GM19328 (cell line): ENCODE data around the gene CLDN14.

Source experiments
- ATAC-seq: cut with Tn5 transposase; IDR thresholded peaks from one replicate; pipeline ENCODE4 v1.9.1; 2021; ENCODE audit warnings: mild to moderate bottlenecking, moderate library complexity; ENCODE audit not compliant: unreplicated experiment

Gene CLDN14

GRCh38 chr21:36473203-36473602 lies 6.7 kb downstream of the CLDN14 start:
- ATAC-seq: no peak

GRCh38 chr21:36472377-36472776 lies 7.5 kb downstream of the CLDN14 start:
- ATAC-seq: no peak

GRCh38 chr21:36471254-36471723 lies 8.6 kb downstream of the CLDN14 start:
- ATAC-seq: no peak

- ATAC-seq: no peak
Observed at GRCh38 chr21:36470294-36470693, 9.6 kb downstream of the CLDN14 start.

- ATAC-seq: no peak
Observed at GRCh38 chr21:36466061-36466511, 13.8 kb downstream of the CLDN14 start.

DNA sequence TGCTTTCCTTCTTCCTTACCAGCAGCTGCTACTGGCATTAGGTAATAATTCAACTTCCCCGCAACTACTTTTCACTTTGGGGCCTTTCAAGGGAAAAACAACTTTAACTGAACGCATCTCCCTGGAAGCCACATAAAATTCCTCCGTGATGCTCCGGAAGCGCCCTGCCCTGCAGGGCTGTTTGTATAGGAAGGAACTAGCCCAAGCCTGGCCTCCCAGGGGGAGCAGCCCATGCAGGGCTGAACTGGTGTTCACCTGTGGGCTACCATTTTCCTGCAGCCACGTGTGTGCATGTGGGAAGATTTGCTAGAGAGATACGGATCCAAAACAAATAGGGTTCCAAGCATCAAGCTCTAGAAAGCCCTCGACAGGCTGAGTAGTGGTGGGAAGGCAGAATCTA lies 14.4 kb downstream of the CLDN14 start:
- ATAC-seq: no peak

DNA sequence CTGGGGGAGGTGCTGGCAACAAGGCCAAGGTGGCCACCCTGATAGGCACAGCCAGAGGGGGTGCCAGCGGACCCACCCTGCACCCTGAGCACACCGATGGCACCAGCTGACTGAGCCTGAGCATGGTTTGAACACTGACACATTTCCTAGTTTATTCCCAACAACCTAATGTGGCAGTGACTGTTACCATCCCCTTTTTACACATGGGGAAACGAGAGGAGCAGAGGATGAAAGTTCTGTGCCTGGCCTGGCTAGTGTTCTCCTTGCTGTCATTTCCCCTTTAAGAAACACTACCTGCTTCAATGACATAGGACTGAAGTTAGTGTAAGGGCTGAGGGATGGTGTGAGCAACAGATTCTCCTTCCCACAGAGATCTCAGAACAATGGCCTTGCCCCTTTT lies 15.3 kb downstream of the CLDN14 start:
- ATAC-seq: no peak

GRCh38 chr21:36463991-36464390 lies 15.9 kb downstream of the CLDN14 start:
- ATAC-seq: no peak

DNA sequence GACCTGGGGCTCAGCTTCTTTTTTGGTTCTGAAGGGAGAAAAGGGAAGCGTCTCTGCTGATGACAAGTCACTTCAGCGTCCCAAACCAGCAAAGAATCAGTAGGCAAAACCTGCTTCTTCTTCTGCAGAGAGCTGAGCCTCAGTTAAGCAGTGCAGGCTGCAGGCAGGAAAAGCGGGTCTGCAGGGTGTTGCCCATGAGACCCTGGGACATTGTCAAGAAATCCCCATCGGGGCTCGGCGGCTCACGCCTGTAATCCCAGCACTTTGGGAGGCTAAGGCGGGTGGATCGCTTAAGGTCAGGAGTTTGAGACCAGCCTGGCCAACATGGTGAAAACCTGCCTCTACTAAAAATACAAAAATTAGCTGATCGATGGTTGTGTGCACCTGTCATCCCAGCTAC lies 16.7 kb downstream of the CLDN14 start:
- no peak for ATAC-seq

DNA sequence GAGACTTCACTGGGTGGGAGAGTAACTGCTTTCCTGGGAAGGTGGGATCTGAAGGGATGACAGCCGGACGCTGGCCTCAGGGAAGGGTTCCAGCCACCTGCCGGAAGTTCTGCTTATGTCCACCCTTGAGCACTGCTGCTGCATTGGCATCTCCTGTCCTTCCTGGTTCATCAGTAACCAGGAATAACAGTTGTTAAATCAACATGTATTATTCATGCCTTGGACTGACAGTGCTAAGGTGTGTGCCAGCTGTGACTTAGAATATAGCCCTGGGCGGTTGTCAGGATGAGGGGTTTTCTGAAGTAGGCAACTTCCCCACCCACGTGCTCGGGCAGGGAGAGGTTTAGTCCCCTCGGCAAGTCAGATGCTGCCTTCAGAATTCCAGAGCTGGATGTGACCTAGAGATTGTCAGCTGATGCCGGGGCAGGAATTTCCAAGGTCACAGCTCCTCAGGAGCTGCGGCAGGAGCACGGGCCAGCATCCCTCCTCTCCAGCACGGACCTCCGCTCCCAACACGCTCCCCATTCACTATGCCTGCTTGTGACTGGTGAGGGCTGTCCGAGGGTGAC lies 17.9 kb downstream of the CLDN14 start:
- no peak for ATAC-seq

DNA sequence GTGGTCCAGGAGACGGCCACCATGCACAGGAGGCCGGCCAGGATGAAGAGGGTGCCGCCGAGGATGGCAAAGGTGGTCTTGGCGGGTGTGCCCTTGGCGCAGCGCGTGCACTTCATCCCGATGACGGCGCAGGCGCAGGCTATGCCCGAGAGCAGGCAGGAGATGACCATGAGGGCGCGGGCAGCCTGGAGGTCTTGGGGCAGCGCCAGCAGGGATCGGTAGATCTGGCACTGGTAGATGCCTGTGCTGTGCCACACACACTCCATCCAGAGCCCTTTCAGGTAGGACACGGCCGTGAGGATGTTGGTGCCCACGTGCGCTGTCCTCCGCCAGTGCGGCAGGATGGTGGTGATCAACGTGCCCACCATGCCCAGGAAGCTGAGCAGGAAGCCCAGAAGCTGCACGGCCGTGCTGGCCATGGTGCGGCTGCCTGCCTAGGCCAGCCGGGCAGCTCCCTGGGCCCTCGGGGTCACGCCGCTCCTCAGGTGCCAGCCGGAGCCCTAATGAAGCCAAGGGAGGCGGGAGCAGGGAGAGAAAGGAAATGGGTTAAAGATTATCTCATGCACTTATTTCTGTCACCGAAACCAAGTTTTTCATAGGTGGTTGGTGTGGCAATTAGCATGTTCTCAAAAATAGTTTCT lies 18.5 kb downstream of the CLDN14 start:
- no peak for ATAC-seq

DNA sequence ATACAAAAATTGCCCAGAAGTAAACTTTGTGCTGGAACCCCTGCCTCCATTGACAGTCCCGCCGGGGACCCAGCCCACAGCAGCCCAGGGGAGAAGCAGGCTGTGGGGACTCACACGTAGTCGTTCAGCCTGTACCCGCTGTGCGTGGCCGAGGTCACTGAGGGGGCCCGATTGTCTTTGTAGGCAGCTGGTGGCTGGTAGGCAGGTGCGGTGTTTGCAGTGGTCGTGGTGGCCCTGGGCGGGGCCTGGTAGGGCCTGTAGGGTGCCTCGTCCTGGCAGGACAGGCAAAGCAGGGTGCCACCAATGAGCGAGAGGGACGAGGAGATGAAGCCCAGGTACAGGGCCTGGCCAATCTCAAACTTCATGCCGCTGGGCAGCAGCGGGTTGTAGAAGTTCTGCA lies 19.1 kb downstream of the CLDN14 start:
- ATAC-seq: no peak

DNA sequence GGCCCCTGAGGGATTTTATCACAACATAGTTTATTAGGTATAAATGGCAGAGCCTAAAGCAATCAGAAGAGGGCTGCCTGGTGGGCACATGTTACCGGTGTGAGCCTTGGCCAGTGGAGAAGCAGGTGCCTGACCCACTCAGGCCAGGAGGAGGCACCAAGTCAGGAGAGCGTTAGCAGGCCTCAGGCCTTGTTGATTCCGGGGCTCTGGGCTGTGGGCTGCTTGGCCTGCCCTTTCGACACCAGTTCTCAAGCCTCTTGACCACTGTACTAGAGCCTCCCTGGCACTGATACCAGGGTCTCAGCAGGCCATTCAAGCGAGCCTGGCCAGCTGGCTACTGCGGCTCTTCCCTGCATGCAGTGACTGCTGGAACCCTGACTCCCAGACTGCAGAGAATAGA lies 20.8 kb downstream of the CLDN14 start:
- no peak for ATAC-seq

GRCh38 chr21:36456729-36457414 lies 23.1 kb downstream of the CLDN14 start:
- no peak for ATAC-seq

DNA sequence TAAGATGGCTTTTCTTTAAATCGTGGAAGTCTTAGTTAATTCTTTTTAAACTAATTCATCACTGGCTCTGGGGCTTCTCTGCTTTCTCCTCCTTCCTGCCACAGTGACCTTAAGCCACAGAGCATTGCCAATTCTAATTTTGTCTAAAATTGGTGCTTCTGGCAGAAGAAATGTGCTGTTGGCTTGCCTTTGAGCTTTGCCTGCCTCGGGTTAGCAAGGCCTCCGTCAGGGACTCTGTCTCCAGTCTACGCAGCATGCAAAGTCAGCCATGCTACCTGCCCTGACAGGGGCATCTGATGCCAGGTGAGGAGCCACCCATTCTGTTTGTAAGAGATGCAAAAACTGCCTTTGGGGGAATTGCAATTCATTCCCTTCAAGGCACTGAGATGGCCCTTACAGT lies 25.2 kb downstream of the CLDN14 start:
- ATAC-seq: no peak

DNA sequence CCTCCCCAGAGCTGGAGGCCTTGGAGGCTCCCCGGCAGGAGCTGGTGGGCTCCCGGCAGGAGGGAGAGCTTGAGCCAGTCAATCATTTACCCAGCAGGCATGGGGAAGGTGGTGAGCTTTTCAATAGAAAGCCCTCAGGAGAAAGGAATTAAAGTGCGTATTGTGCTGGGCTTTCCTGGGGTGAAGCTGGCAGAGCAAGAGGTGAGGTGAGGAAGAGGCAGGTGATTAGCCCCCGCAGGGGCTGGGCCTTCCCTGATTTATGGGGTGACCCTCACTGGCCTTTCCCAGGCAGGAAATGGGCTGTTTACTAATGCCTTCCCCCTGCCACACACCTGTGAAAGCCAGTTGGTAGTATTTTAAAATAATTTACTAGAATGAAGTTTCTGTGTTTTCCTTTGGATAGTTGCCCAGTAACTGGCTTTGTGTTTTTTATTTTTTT lies 25.8 kb downstream of the CLDN14 start:
- ATAC-seq: no peak

- no peak for ATAC-seq
Observed at GRCh38 chr21:36452281-36452825, 27.6 kb downstream of the CLDN14 start.

DNA sequence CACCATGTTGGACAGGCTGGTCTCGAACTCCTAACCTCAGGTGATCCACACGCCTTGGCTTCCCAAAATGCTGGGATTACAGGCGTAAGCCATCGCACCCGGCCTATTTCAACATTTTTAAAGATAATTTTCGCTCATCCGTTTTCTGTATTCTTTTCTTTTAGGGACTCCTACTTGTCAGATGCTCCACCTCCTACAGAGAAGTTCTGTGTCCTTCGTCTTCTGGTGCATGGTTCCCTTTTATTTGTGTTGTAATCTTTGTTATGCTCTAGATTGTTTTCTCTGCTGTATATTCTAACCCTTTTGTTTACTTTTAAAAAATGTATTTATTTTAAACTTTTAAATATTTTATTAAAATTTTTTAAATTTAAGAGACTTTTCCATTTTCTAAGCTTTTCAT lies 28.4 kb downstream of the CLDN14 start:
- no peak for ATAC-seq

DNA sequence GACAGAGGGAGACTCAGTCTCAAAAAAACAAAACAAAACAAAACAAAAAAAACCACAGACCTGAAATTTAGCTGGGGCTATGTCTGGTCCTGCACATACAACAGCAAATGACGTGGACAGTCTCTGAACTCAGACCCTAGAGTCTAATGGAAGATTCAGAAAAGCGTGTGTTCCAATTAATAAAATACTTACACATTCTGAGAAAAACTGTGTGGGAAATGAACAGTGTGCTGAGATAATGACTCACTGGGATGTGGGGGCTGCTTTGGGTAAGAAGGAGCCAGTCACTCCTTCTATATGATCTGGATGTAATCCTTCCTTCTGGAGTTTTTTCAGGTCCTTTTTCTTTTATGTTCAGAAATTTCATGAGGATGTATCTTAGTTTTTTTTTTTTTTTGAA lies 29.4 kb downstream of the CLDN14 start:
- ATAC-seq: no peak

GRCh38 chr21:36446301-36446700 lies 33.6 kb downstream of the CLDN14 start:
- ATAC-seq: no peak

- no peak for ATAC-seq
Observed at GRCh38 chr21:36441715-36442114, 38.2 kb downstream of the CLDN14 start.

GRCh38 chr21:36437745-36438128 lies 42.2 kb downstream of the CLDN14 start:
- no peak for ATAC-seq
